Tibial nerve (tissue), 4 donors: Measurements from ENCODE around the gene TNFRSF25. TPM values are rescaled to one million over a fixed set of nuclear protein-coding genes. Genes with fewer than 3 reads are reported as not detected.

ENCODE experiments used
- DNase-seq, 2 donors: peaks; one replicate each; pipeline ENCODE4 v3.0.0-alpha.2; 2019; ENCODE audit warnings: low spot score in 2 of 2
- H3K27ac ChIP-seq, 4 donors: fragments of 200-600 bp; sonication (generic) in 3 of 4; one replicate each; pipeline ENCODE4 v1.5.1; 2017 to 2019; ENCODE audit warnings: mild to moderate bottlenecking in 1 of 4
- H3K27me3 ChIP-seq, 2 donors: fragments of 200-600 bp; sonication (generic) in 1 of 2; one replicate each; pipeline versions ENCODE4 v1.5.1 to v1.6.0; 2017 to 2019
- H3K36me3 ChIP-seq, 3 donors: fragments of 200-600 bp; sonication (generic); one replicate each; pipeline ENCODE4 v1.5.1; 2018 to 2019
- H3K4me1 ChIP-seq, 4 donors: fragments of 200-600 bp; sonication (generic) in 3 of 4; one replicate each; pipeline ENCODE4 v1.5.1; 2017 to 2019
- H3K4me3 ChIP-seq, 4 donors: fragments of 200-600 bp; sonication (generic) in 3 of 4; one replicate each; pipeline ENCODE4 v1.5.1; 2017 to 2019; ENCODE audit warnings: mild to moderate bottlenecking in 1 of 4, moderate library complexity in 1 of 4
- H3K9me3 ChIP-seq, 4 donors: fragments of 200-600 bp; sonication (generic) in 3 of 4; one replicate each; pipeline ENCODE4 v1.5.1; 2017 to 2019
- EP300 ChIP-seq, 2 donors: sonication (generic); formaldehyde crosslinking; IDR thresholded peaks; one replicate each; pipeline ENCODE4 v1.6.1; 2017; ENCODE audit warnings: antibody characterized with exemption in 2 of 2, mild to moderate bottlenecking in 1 of 2
- POLR2A ChIP-seq, 2 donors: fragments of 450-650 bp; IDR thresholded peaks; one replicate each; pipeline ENCODE4 v1.6.1; 2017; ENCODE audit warnings: antibody characterized with exemption in 2 of 2, mild to moderate bottlenecking in 2 of 2, moderate library complexity in 2 of 2
- WGBS, 2 donors: methylation state at CpG; one replicate each; pipeline ENCODE4 v1.1.5; 2018; 5-methylcytosine and 5-hydroxymethylcytosine counted together
- total RNA-seq, 4 donors: library from RNA; depleted of rRNA; stranded (reverse); fragments of >200 nt; gene quantifications; one replicate each; pipeline ENCODE4 v1.1.0, GENCODE V29; 2016
- TF ChIP-seq, protein P1 (sequence below), 5 experiments: fragments of 200-600 bp in 3 of 5; fragments of 450-650 bp in 2 of 5; sonication (generic) in 3 of 5; IDR thresholded peaks; one replicate each; pipeline ENCODE4 v1.5.1; 2016 to 2019; ENCODE audit warnings: antibody characterized with exemption in 5 of 5, mild to moderate bottlenecking in 3 of 5, moderate library complexity in 2 of 5

TNFRSF25 gene
- total RNA-seq, 4 donors from 2014 or later: 32.3 to 79.8 (median 53.4) TPM

DNA sequence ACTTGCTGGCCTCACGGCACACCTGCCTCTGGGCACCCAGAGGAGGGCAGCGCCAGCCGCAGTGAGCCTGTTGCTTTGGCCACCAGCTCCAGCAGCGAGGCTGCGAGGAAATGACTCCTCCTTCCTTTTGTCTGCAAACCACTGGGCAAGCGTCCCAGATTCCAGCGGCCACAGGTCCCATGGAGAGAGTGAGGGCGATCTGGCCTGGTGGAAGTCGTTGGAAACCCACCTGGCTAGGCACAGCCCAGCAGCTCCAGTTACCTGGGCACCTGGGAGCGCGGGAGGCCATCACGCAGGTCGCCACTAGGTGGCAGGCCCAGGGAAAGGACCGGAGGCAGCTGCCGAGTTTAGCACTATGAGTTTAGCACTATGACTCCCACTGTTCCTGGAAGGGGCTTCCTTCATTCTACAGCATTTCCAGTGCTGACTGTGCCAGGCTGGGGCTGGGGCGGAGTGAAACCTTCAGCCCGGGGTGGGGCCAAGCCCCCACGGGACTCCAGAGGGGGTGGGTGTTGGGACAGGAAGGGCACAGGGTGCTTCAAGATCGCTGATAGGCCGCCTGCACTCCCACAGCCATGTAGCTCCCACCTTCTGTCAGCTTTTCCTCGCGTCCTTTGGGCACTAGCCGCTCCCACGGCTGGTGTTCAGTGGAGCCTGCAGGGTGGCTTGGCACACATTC, 42.5 kb downstream of the TNFRSF25 start:
- 11 to 16% methylated on average over 14 to 23 of the region's 24 CpGs for WGBS, 2 donors
- Histone ChIP-seq H3K4me3 (no peak overlapping the region), H3K27me3 (peaks cover 0 to 96% of the 10 kb centered on the region in 2 donors)

DNA sequence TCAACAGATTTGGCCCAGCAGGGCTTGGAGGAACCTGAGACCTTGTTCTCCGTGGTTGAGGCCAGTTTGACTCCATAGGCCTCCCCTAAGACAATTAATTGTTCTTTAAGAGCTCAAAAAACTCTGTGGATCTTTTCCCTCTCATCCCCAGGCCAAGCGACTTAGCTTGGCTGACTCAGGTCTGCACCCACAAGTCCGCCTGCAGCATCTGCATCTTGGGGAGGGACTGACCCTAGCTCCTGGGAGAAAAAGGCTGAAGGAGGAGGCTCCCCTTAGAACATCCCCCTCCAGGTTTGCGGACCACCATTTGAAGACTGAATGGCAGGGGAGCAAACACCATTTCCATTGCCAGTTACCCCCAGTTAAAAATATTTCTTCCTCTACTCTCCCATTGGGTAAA, 44.7 kb downstream of the TNFRSF25 start:
- H3K4me3 ChIP-seq: no peak overlapping the region
- DNase-seq: no peak
- TF ChIP-seq POLR2A (IDR thresholded peaks at IDR 0.05) (no peak), EP300 (IDR thresholded peaks at IDR 0.05) (no peak)
- TF ChIP-seq, protein P1, sequence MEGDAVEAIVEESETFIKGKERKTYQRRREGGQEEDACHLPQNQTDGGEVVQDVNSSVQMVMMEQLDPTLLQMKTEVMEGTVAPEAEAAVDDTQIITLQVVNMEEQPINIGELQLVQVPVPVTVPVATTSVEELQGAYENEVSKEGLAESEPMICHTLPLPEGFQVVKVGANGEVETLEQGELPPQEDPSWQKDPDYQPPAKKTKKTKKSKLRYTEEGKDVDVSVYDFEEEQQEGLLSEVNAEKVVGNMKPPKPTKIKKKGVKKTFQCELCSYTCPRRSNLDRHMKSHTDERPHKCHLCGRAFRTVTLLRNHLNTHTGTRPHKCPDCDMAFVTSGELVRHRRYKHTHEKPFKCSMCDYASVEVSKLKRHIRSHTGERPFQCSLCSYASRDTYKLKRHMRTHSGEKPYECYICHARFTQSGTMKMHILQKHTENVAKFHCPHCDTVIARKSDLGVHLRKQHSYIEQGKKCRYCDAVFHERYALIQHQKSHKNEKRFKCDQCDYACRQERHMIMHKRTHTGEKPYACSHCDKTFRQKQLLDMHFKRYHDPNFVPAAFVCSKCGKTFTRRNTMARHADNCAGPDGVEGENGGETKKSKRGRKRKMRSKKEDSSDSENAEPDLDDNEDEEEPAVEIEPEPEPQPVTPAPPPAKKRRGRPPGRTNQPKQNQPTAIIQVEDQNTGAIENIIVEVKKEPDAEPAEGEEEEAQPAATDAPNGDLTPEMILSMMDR (IDR thresholded peaks at IDR 0.05): no peak
- no peak overlapping the region for H3K27ac ChIP-seq
- H3K4me1 ChIP-seq: peaks cover 0 to 52% (median 26%) of the 10 kb centered on the region in 4 donors
- 54 to 63% methylated on average over 4 of the region's 4 CpGs for WGBS, 2 donors
- H3K27me3 ChIP-seq: peaks cover 0 to 96% of the 10 kb centered on the region in 2 donors
- no peaks in the 10 kb centered on the region for H3K9me3 ChIP-seq
- no peaks in the 10 kb centered on the region for H3K36me3 ChIP-seq

More for the DNA sequence above, 42.5 kb downstream of the TNFRSF25 start:
- peaks cover 0 to 52% (median 26%) of the 10 kb centered on the region in 4 donors for H3K4me1 ChIP-seq
- H3K27ac ChIP-seq: no peak overlapping the region
- H3K36me3 ChIP-seq: no peaks in the 10 kb centered on the region
- no peak for DNase-seq
- H3K9me3 ChIP-seq: no peaks in the 10 kb centered on the region
- no peak for TF ChIP-seq POLR2A (IDR thresholded peaks at IDR 0.05)
- TF ChIP-seq, protein P1 (IDR thresholded peaks at IDR 0.05): peak; percentile 33 to 61 (median 46)

DNA sequence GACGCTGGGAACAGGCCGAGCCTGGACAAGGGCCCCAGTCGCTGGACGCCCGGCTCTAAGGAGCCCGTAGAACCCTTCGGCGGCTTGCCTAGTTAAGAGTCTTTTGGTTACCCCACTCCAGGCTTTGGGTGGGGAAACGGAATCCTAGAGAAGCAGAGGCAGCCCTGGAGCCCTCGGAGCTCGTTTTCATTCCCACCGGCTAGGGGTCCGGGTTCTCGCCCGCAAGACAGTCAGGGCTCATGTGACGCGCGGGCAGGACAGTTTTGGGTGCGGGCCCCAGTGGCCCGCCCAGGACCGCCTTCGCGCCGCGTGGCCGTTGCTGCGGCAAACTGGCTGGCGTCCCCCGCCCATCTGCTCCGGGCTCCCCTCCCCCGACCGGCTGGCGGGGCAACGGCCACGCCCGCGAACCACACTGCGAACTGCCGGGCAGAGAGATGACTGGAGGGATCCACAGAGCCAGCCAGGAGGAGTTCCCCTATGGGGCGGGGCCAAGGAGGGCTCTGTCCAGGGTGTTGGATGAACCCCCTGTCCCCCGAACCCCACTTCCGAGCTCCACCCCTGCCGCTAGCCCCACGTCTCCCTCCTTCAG, 45.4 kb downstream of the TNFRSF25 start:
- Histone ChIP-seq H3K4me3 (peak overlapping the region in 1 of 4 donors; percentile 49), H3K9me3 (no peaks in the 10 kb centered on the region), H3K27ac (no peak overlapping the region), H3K4me1 (peaks cover 0 to 51% (median 26%) of the 10 kb centered on the region in 4 donors), H3K27me3 (peaks cover 0 to 96% of the 10 kb centered on the region in 2 donors), H3K36me3 (no peaks in the 10 kb centered on the region)
- no peak for DNase-seq
- TF ChIP-seq POLR2A (IDR thresholded peaks at IDR 0.05): no peak
- TF ChIP-seq EP300 (IDR thresholded peaks at IDR 0.05): no peak
- TF ChIP-seq, protein P1 (IDR thresholded peaks at IDR 0.05): no peak
- 2 to 8% methylated on average over 20 to 36 of the region's 44 CpGs for WGBS, 2 donors

DNA sequence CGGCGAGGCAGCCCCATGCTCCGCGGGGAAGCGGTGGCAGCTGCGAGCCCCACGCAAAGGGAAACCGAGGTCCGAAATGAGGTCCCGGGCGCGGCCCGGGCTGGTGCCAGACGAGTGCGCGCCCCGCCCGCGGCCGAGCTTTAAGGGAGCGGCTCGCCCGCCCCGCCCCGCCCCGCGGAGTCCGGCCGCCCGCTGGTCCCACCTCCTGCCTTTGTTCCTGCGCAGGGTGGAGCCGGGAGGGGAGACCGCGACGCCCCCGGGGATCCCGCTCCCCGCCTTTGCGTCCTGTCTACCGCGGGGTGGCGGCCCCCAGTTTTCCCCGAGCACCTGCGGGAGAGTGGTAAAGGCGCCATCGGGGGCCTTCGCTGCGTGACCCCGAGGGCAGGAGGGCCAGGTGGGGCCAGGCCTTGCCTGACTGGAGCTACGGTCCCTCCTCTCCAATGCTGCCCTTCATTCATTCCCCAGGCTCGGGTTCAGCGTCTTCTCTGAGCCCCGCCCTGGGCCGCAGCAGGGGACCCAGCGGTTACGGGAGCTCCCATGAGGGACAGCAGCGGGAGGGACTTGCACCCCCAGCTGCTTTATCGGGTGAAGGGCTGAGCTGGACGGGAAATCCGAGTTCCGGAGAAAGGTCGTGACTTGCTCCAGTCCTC, 46.0 kb downstream of the TNFRSF25 start, which contains the start of gene HES2:
HES2 (minus strand) TSS at position 116 of the 650 bp plus-strand sequence; CDS start at position 17, 99 bp downstream.
- no peak for DNase-seq
- 0 to 2% methylated on average over 12 to 19 of the region's 62 CpGs for WGBS, 2 donors
- Histone ChIP-seq H3K27me3 (peaks cover 0 to 96% of the 10 kb centered on the region in 2 donors), H3K4me3 (peak within 1 kb of the TSS in 3 of 4 donors; percentile 18 to 49 (median 33)), H3K9me3 (no peaks in the 10 kb centered on the region), H3K27ac (no peak within 1 kb of the TSS), H3K4me1 (peaks cover 0 to 45% (median 24%) of the 10 kb centered on the region in 4 donors), H3K36me3 (no peaks in the 10 kb centered on the region)
- TF ChIP-seq EP300 (IDR thresholded peaks at IDR 0.05): no peak
- TF ChIP-seq POLR2A (IDR thresholded peaks at IDR 0.05): no peak
- TF ChIP-seq, protein P1 (IDR thresholded peaks at IDR 0.05): no peak
